Liver (tissue), 9 donors: ENCODE measurements around the gene WFS1. TPM values are rescaled to one million over a fixed set of nuclear protein-coding genes. Genes with fewer than 3 reads are reported as not detected.

ENCODE experiments used
- DNase-seq: peaks from one replicate; pipeline ENCODE4 v3.0.0-alpha.2; 2017; ENCODE audit warnings: low spot score
- H3K27ac ChIP-seq, 2 donors: one replicate each; pipeline ENCODE4 v1.7.0; 2013; ENCODE audit warnings: inconsistent platforms in 2 of 2, low read length in 2 of 2, control low read depth in 1 of 2, low read depth in 1 of 2, mild to moderate bottlenecking in 1 of 2
- H3K27me3 ChIP-seq, 4 donors: one replicate each; pipeline versions ENCODE4 v1.6.1 to v1.7.0; 2013; ENCODE audit warnings: low read length in 3 of 4, inconsistent platforms in 1 of 4, mild to moderate bottlenecking in 1 of 4, moderate library complexity in 1 of 4; ENCODE audit not compliant: control insufficient read depth in 4 of 4, insufficient read depth in 4 of 4
- H3K36me3 ChIP-seq, 4 donors: one replicate each; pipeline versions ENCODE4 v1.6.1 to v1.7.0; 2013; ENCODE audit warnings: low read length in 3 of 4, mild to moderate bottlenecking in 3 of 4, low read depth in 1 of 4, moderate library complexity in 1 of 4; ENCODE audit not compliant: control insufficient read depth in 4 of 4, insufficient read depth in 3 of 4
- H3K4me1 ChIP-seq, 4 donors: one replicate each; pipeline versions ENCODE4 v1.6.1 to v1.7.0; 2013; ENCODE audit warnings: low read length in 3 of 4, mild to moderate bottlenecking in 3 of 4, moderate library complexity in 1 of 4; ENCODE audit not compliant: control insufficient read depth in 4 of 4, insufficient read depth in 4 of 4
- H3K4me3 ChIP-seq, 3 donors: one replicate each; pipeline versions ENCODE4 v1.6.1 to v1.7.0; 2013; ENCODE audit warnings: low read length in 3 of 3, control low read depth in 1 of 3, low read depth in 1 of 3, mild to moderate bottlenecking in 1 of 3
- H3K9ac ChIP-seq, 2 donors: one replicate each; pipeline ENCODE4 v1.7.0; 2013; ENCODE audit warnings: low read length in 2 of 2, mild to moderate bottlenecking in 2 of 2, moderate library complexity in 2 of 2, control low read depth in 1 of 2, low read depth in 1 of 2
- H3K9me3 ChIP-seq, 4 donors: one replicate each; pipeline versions ENCODE4 v1.6.1 to v1.7.0; 2013; ENCODE audit warnings: low read length in 3 of 4; ENCODE audit not compliant: control insufficient read depth in 4 of 4
- ATF3 ChIP-seq: IDR thresholded peaks from 2 replicates; pipeline ENCODE4 v1.6.1; 2016; ENCODE audit warnings: antibody characterized with exemption
- CTCF ChIP-seq: fragments of 150-350 bp; IDR thresholded peaks from 2 replicates; pipeline ENCODE4 v1.5.1; 2017; ENCODE audit warnings: improper control_type of control experiment, low read depth, low read length; ENCODE audit not compliant: missing input control
- EGR1 ChIP-seq, 2 donors: IDR thresholded peaks; 2 replicates each; pipeline ENCODE4 v1.6.1; 2016 to 2018; ENCODE audit warnings: antibody characterized with exemption in 2 of 2, low read depth in 2 of 2
- FOXA1 ChIP-seq: IDR thresholded peaks from 2 replicates; pipeline ENCODE4 v1.6.1; 2016; ENCODE audit warnings: antibody characterized with exemption
- FOXA2 ChIP-seq: IDR thresholded peaks from 2 replicates; pipeline ENCODE4 v1.6.1; 2016; ENCODE audit warnings: antibody characterized with exemption
- GABPA ChIP-seq, 2 donors: IDR thresholded peaks in 1 of 2; conservative IDR thresholded peaks in 1 of 2; 2 replicates each; pipeline ENCODE4 v1.6.1; 2016; ENCODE audit warnings: antibody characterized with exemption in 2 of 2, mild to moderate bottlenecking in 1 of 2, moderate library complexity in 1 of 2
- HNF4A ChIP-seq, 2 donors: conservative IDR thresholded peaks; 2 replicates each; pipeline ENCODE4 v1.6.1; 2016; ENCODE audit warnings: antibody characterized with exemption in 2 of 2, mild to moderate bottlenecking in 2 of 2
- HNF4G ChIP-seq: IDR thresholded peaks from 2 replicates; pipeline ENCODE4 v1.6.1; 2016; ENCODE audit warnings: antibody characterized with exemption
- JUND ChIP-seq, 2 donors: IDR thresholded peaks; 2 replicates each; pipeline ENCODE4 v1.6.1; 2016; ENCODE audit warnings: antibody characterized with exemption in 2 of 2
- MAX ChIP-seq: IDR thresholded peaks from 2 replicates; pipeline ENCODE4 v1.6.1; 2016; ENCODE audit warnings: antibody characterized with exemption
- NR2F2 ChIP-seq: IDR thresholded peaks from 2 replicates; pipeline ENCODE4 v1.6.1; 2016; ENCODE audit warnings: antibody characterized with exemption
- RAD21 ChIP-seq, 2 donors: IDR thresholded peaks; 2 replicates each; pipeline ENCODE4 v1.6.1; 2016; ENCODE audit warnings: antibody characterized with exemption in 2 of 2, mild to moderate bottlenecking in 2 of 2
- REST ChIP-seq: IDR thresholded peaks from 2 replicates; pipeline ENCODE4 v1.6.1; 2016; ENCODE audit warnings: antibody characterized with exemption, mild to moderate bottlenecking
- RXRA ChIP-seq, 2 donors: IDR thresholded peaks; 2 replicates each; pipeline ENCODE4 v1.6.1; 2017 to 2018; ENCODE audit warnings: antibody characterized with exemption in 2 of 2, mild to moderate bottlenecking in 1 of 2
- SP1 ChIP-seq: IDR thresholded peaks from 2 replicates; pipeline ENCODE4 v1.6.1; 2018; ENCODE audit warnings: antibody characterized with exemption, mild to moderate bottlenecking
- TAF1 ChIP-seq: conservative IDR thresholded peaks from 2 replicates; pipeline ENCODE4 v1.6.1; 2016; ENCODE audit warnings: antibody characterized with exemption, mild to moderate bottlenecking
- YY1 ChIP-seq: IDR thresholded peaks from 2 replicates; pipeline ENCODE4 v1.6.1; 2016; ENCODE audit warnings: antibody characterized with exemption, mild to moderate bottlenecking
- ZBTB33 ChIP-seq: IDR thresholded peaks from 2 replicates; pipeline ENCODE4 v1.6.1; 2016; ENCODE audit warnings: antibody characterized with exemption
- WGBS: extraction: QIAGEN DNeasy Blood & Tissue Kit; methylation state at CpG from one replicate; pipeline ENCODE4 v1.1.7; 2013; 5-methylcytosine and 5-hydroxymethylcytosine counted together
- polyA plus RNA-seq, 2 donors: library from polyadenylated mRNA; stranded (reverse) in 1 of 2; unstranded in 1 of 2; fragments of 200-250 nt in 1 of 2; fragments of >200 nt in 1 of 2; fragmentation: Nextera tagmentation in 1 of 2; extraction: Ambion mirVana in 1 of 2; gene quantifications; one replicate each; pipeline versions ENCODE4 v1.2.1 to v1.2.3, GENCODE V29; 2013 to 2015
- total RNA-seq, 2 donors: library from RNA; depleted of rRNA; stranded (reverse); fragments of >200 nt; gene quantifications; one replicate each; pipeline ENCODE4 v1.2.3, GENCODE V29; 2014
- donor health status: healthy.
- donor health status: healthy.
- donor health status: healthy.
- donor health status: healthy.
- donor health status: healthy.

Gene WFS1
- total and polyA plus RNA-seq, 4 donors = 6.0 to 23.9 (median 13.0) TPM

GRCh38 chr4:6301051-6301731, 31.5 kb downstream of the WFS1 start:
- 95% methylated on average over 35 of the region's 35 CpGs for WGBS
- no peak overlapping the region for H3K4me3 ChIP-seq

GRCh38 chr4:6301732-6302442, 32.2 kb downstream of the WFS1 start:
- no peak for DNase-seq
- TF ChIP-seq HNF4G (no peak), GABPA (IDR thresholded peaks at IDR 0.05 in 1 of 2, conservative IDR thresholded peaks at IDR 0.05 in 1 of 2) (no peak), JUND (IDR thresholded peaks at IDR 0.05) (no peak), SP1 (no peak), TAF1 (no peak), RAD21 (IDR thresholded peaks at IDR 0.05) (no peak), MAX (no peak), FOXA2 (no peak), YY1 (no peak), ATF3 (no peak), REST (no peak), ZBTB33 (no peak), HNF4A (conservative IDR thresholded peaks at IDR 0.05) (no peak), FOXA1 (no peak), EGR1 (IDR thresholded peaks at IDR 0.05; ENCODE audit: low read depth in 2 of 2) (no peak), NR2F2 (no peak), RXRA (IDR thresholded peaks at IDR 0.05) (no peak), CTCF (no peak)

More at GRCh38 chr4:6301051-6301731, 31.5 kb downstream of the WFS1 start:
- no peaks in the 10 kb centered on the region for H3K9me3 ChIP-seq
- peaks cover 5 to 49% (median 6%) of the 10 kb centered on the region in 4 donors for H3K36me3 ChIP-seq
- H3K9ac ChIP-seq = no peak overlapping the region
- no peak for DNase-seq
- no peaks in the 10 kb centered on the region for H3K4me1 ChIP-seq
- no peak for TF ChIP-seq RAD21 (IDR thresholded peaks at IDR 0.05)
- H3K27me3 ChIP-seq = no peaks in the 10 kb centered on the region
- no peak overlapping the region for H3K27ac ChIP-seq

More at GRCh38 chr4:6301732-6302442, 32.2 kb downstream of the WFS1 start:
- Histone ChIP-seq H3K27ac (no peak overlapping the region), H3K9me3 (no peaks in the 10 kb centered on the region), H3K36me3 (peaks cover 5 to 44% (median 6%) of the 10 kb centered on the region in 4 donors), H3K27me3 (no peaks in the 10 kb centered on the region), H3K4me1 (no peaks in the 10 kb centered on the region), H3K4me3 (no peak overlapping the region), H3K9ac (no peak overlapping the region)
- WGBS = 97% methylated on average over 55 of the region's 55 CpGs
